DND-41 (cell line): ENCODE data around the gene BBS9.

Experiments used
- CTCF ChIP-seq: IDR thresholded peaks from 2 replicates; pipeline ENCODE4 v1.5.1; 2012; ENCODE audit warnings: borderline replicate concordance, low read length, moderate library complexity, mild to moderate bottlenecking; ENCODE audit not compliant: poor library complexity, severe bottlenecking; ENCODE audit errors: extremely low read depth
- EZH2 ChIP-seq: IDR thresholded peaks from 3 replicates; pipeline ENCODE4 v1.6.1; 2012; ENCODE audit warnings: borderline replicate concordance, low read depth, mild to moderate bottlenecking, moderate library complexity, low read length, inconsistent platforms; ENCODE audit not compliant: severe bottlenecking

DNA sequence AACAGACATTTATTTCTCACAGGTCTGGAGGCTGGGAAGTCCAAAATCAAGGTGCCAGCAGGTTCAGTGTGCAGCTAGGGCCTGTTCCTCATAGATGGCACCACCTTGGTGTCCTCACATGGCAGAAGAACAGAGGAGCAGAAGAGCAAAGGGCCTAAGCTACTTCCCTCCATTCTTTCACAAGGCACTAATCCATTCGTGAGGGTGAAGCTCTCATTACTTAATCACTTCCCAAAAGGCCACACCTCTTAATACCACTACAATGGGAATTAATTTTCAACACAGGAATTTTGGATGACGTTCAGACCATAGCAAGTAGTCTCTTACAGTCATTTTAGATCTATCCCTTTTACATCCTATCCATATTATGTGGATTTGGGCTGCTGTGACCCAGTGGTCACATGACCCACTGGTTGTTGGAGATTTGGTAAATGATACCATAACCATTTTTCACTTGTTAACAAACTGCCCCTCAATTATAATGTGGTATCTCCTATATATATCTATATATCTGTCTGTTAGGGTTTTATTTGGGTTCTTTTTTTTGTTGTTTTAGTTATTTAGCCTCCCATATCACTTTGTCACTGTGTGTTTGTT, 63.4 kb downstream of the BBS9 start:
- TF ChIP-seq CTCF (no peak), EZH2 (no peak)
